Upper lobe of right lung (tissue), 1 donor: Measurements from ENCODE around the gene HS6ST1. TPM values are rescaled to one million over a fixed set of nuclear protein-coding genes. Genes with fewer than 3 reads are reported as not detected.

Source experiments
- ATAC-seq: fragments of 200-7000 bp; cut with Tn5 transposase; one replicate; pipeline ENCODE4 v1.9.1; 2020; ENCODE audit warnings: mild to moderate bottlenecking, moderate library complexity
- DNase-seq: peaks from one replicate; pipeline ENCODE4 v3.0.0-alpha.2; 2020
- H3K27ac ChIP-seq: fragments of 200-600 bp; one replicate; pipeline ENCODE4 v1.8.0; 2022
- H3K27me3 ChIP-seq: fragments of 200-600 bp; one replicate; pipeline ENCODE4 v1.8.0; 2022; ENCODE audit warnings: mild to moderate bottlenecking
- H3K36me3 ChIP-seq: fragments of 200-600 bp; one replicate; pipeline ENCODE4 v1.8.0; 2022
- H3K4me1 ChIP-seq: fragments of 200-600 bp; one replicate; pipeline ENCODE4 v1.8.0; 2022
- H3K4me3 ChIP-seq: fragments of 200-600 bp; one replicate; pipeline ENCODE4 v1.8.0; 2022; ENCODE audit warnings: mild to moderate bottlenecking
- H3K9me3 ChIP-seq: fragments of 200-600 bp; one replicate; pipeline ENCODE4 v1.8.0; 2022
- intact Hi-C: fragments of 100-400 bp; cut with DNase I; formaldehyde crosslinking; loops from one replicate; pipeline ENCODE4 v1.11.0; 2022
- total RNA-seq: library from RNA; stranded (reverse); fragmentation: NEBNext Ultra II Directional; extraction: Animal tissue kit (Norgen Biotek cat#: 25700); gene quantifications from one replicate; pipeline ENCODE4 v1.2.1, GENCODE V29; 2021
- TF ChIP-seq, protein P1 (sequence below): fragments of 200-600 bp; IDR thresholded peaks from one replicate; pipeline ENCODE4 v1.8.0; 2022; ENCODE audit warnings: antibody characterized with exemption
- donor health status: DM: no; HTN: yes; CAD: no; lungs with severe emphysema.

Gene HS6ST1
- total RNA-seq, 1 donor from 2014 or later = 33.2 TPM

DNA sequence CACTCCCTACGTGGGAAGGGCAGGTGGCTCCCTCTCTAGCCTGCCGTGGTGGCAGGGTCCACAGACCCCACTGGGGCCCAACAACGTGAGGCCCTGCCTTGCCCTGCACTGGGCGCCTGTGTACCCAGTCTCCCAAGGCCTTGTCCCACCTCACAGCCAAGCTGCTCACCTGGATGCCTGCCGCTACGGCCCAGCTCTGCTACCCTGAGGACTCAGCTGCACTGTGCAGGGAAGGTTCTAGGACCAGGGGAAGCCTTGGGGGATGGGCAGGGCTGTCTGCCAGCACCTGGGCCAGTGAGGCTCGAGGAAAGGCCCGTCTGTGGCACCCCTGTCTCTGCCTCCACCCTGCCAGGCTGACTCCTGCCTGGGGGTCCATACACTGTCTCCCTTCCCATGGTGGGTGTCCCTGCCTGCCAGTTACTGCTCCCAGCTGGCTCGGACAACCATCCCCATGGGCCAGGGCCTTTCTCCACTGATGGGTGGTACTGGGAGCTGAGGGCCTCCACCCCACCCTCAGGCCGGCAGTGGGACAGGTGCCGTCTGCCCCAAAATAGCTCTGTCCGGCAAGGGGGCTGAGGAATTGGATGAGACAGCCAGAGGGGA, 33.2 kb downstream of the HS6ST1 start:
- intact Hi-C loops = no loop called here
- TF ChIP-seq, protein P1, sequence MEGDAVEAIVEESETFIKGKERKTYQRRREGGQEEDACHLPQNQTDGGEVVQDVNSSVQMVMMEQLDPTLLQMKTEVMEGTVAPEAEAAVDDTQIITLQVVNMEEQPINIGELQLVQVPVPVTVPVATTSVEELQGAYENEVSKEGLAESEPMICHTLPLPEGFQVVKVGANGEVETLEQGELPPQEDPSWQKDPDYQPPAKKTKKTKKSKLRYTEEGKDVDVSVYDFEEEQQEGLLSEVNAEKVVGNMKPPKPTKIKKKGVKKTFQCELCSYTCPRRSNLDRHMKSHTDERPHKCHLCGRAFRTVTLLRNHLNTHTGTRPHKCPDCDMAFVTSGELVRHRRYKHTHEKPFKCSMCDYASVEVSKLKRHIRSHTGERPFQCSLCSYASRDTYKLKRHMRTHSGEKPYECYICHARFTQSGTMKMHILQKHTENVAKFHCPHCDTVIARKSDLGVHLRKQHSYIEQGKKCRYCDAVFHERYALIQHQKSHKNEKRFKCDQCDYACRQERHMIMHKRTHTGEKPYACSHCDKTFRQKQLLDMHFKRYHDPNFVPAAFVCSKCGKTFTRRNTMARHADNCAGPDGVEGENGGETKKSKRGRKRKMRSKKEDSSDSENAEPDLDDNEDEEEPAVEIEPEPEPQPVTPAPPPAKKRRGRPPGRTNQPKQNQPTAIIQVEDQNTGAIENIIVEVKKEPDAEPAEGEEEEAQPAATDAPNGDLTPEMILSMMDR = no peak
- H3K27me3 ChIP-seq = no peaks in the 10 kb centered on the region
- H3K9me3 ChIP-seq = no peaks in the 10 kb centered on the region
- H3K36me3 ChIP-seq = no peaks in the 10 kb centered on the region
- no peak for DNase-seq
- no peak for ATAC-seq
- peaks cover 43% of the 10 kb centered on the region for H3K4me1 ChIP-seq
- H3K27ac ChIP-seq = no peak overlapping the region
- H3K4me3 ChIP-seq = no peak overlapping the region

DNA sequence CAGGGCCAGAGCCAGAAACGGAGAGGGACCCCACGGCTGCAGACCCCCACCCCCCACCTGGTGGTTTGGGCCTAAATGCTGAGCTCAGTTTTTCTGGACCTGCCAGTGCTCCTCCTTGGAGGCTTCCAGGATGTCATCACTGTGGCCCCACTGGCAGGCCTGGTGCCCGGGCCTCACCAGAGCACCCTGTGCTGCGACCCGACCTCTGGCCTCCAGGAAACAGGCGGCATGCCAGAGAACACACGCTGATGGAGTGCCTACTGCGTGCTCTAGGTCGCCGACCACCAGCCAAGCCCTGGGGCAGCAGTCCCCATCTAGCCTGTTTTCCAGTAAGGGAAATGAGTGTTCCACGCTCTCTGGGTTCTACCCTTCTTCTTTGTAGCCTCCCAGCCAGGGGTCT, 33.8 kb downstream of the HS6ST1 start:
- Histone ChIP-seq H3K9me3 (no peaks in the 10 kb centered on the region), H3K27me3 (no peaks in the 10 kb centered on the region), H3K27ac (no peak overlapping the region), H3K4me1 (peaks cover 42% of the 10 kb centered on the region), H3K36me3 (no peaks in the 10 kb centered on the region), H3K4me3 (no peak overlapping the region)
- DNase-seq (no peak), ATAC-seq (no peak)
- intact Hi-C loops = no loop called here
- TF ChIP-seq, protein P1 = no peak

- H3K9me3 ChIP-seq = no peaks in the 10 kb centered on the region
- no peak overlapping the region for H3K27ac ChIP-seq
- intact Hi-C loops = no loop called here
- TF ChIP-seq, protein P1 = no peak
- ATAC-seq (no peak), DNase-seq (no peak)
- H3K27me3 ChIP-seq = no peaks in the 10 kb centered on the region
- no peak overlapping the region for H3K4me3 ChIP-seq
- H3K36me3 ChIP-seq = no peaks in the 10 kb centered on the region
- peaks cover 42% of the 10 kb centered on the region for H3K4me1 ChIP-seq
Measured at GRCh38 chr2:128284037-128284441, 34.6 kb downstream of the HS6ST1 start.

GRCh38 chr2:128282976-128283810, 35.5 kb downstream of the HS6ST1 start:
- peak; percentile 46 for DNase-seq
- Histone ChIP-seq H3K36me3 (no peaks in the 10 kb centered on the region), H3K4me3 (no peak overlapping the region), H3K9me3 (no peaks in the 10 kb centered on the region), H3K27me3 (no peaks in the 10 kb centered on the region), H3K4me1 (peaks cover 42% of the 10 kb centered on the region), H3K27ac (no peak overlapping the region)
- TF ChIP-seq, protein P1 = peak; percentile 8
- intact Hi-C loops = no loop called here
- ATAC-seq = no peak

GRCh38 chr2:128282246-128282975, 36.3 kb downstream of the HS6ST1 start:
- H3K9me3 ChIP-seq = no peaks in the 10 kb centered on the region
- H3K27me3 ChIP-seq = no peaks in the 10 kb centered on the region
- DNase-seq (peak; percentile 64), ATAC-seq (no peak)
- H3K4me1 ChIP-seq = peaks cover 42% of the 10 kb centered on the region
- TF ChIP-seq, protein P1 = no peak
- no peak overlapping the region for H3K27ac ChIP-seq
- intact Hi-C loops = no loop called here
- no peak overlapping the region for H3K4me3 ChIP-seq
- H3K36me3 ChIP-seq = no peaks in the 10 kb centered on the region
